SK-N-MC (cell line): Measurements from ENCODE around the gene PPP2R2B.

Experiments
- DNase-seq: peaks from one replicate; pipeline ENCODE4 v3.0.0-alpha.2; 2011; ENCODE audit warnings: low read depth, low spot score
- H3K27ac ChIP-seq: fragments of 200-600 bp; sonication (generic); 2 replicates; pipeline ENCODE4 v1.5.1; 2016; ENCODE audit warnings: mixed run types
- H3K36me3 ChIP-seq: fragments of 200-600 bp; sonication (generic); 2 replicates; pipeline ENCODE4 v1.6.1; 2017; ENCODE audit warnings: antibody characterized with exemption, low read length, mixed read lengths; ENCODE audit not compliant: insufficient read depth
- H3K4me3 ChIP-seq: fragments of 200-600 bp; sonication (generic); 2 replicates; pipeline ENCODE4 v1.5.1; 2016
- H3K9ac ChIP-seq: fragments of 200-600 bp; sonication (generic); 2 replicates; pipeline ENCODE4 v1.8.0; 2017; ENCODE audit warnings: mixed run types, mixed read lengths; ENCODE audit not compliant: insufficient read length
- H3K9me3 ChIP-seq: fragments of 200-600 bp; sonication (generic); 2 replicates; pipeline ENCODE4 v1.6.1; 2017; ENCODE audit warnings: low read depth, mild to moderate bottlenecking, antibody characterized with exemption, low read length, moderate library complexity, mixed read lengths
- EZH2 ChIP-seq: fragments of 200-600 bp; sonication (generic); IDR thresholded peaks from one replicate; pipeline ENCODE4 v1.6.1; 2017; ENCODE audit warnings: antibody characterized with exemption
- FOXP2 ChIP-seq: optimal IDR thresholded peaks from 2 replicates; pipeline ENCODE3; 2011; ENCODE audit warnings: mild to moderate bottlenecking, moderate library complexity; ENCODE audit not compliant: insufficient read depth; ENCODE audit errors: extremely low read length, control extremely low read depth
- POLR2AphosphoS5 ChIP-seq: IDR thresholded peaks from 2 replicates; pipeline ENCODE4 v1.6.1; 2012; ENCODE audit warnings: mild to moderate bottlenecking, low read depth, low read length, borderline replicate concordance

PPP2R2B gene

GRCh38 chr5:146877783-146878475 is 628 bp downstream of the PPP2R2B start:
- H3K4me3 ChIP-seq, result peak overlapping the region; percentile 42; the same call in 1 of the 2 replicates
- H3K27ac ChIP-seq, result no peak overlapping the region
- no peak for DNase-seq

GRCh38 chr5:146877178-146877681 is 1.3 kb downstream of the PPP2R2B start:
- no peak overlapping the region for H3K4me3 ChIP-seq
- H3K36me3 ChIP-seq, result no peaks in the 10 kb centered on the region
- no peak for DNase-seq
- no peak for TF ChIP-seq EZH2
- no peak for TF ChIP-seq FOXP2
- no peak for TF ChIP-seq POLR2AphosphoS5
- H3K9ac ChIP-seq, result no peak overlapping the region
- H3K27ac ChIP-seq, result no peak overlapping the region
- H3K9me3 ChIP-seq, result no peaks in the 10 kb centered on the region

More at GRCh38 chr5:146877783-146878475, 628 bp downstream of the PPP2R2B start:
- TF ChIP-seq EZH2 (peak; percentile 80), POLR2AphosphoS5 (no peak), FOXP2 (no peak)
- Histone ChIP-seq H3K9ac (no peak overlapping the region), H3K36me3 (no peaks in the 10 kb centered on the region), H3K9me3 (no peaks in the 10 kb centered on the region)

- Histone ChIP-seq H3K27ac (no peak overlapping the region), H3K9ac (no peak overlapping the region), H3K4me3 (no peak overlapping the region), H3K9me3 (no peaks in the 10 kb centered on the region), H3K36me3 (no peaks in the 10 kb centered on the region)
- TF ChIP-seq FOXP2 (no peak), EZH2 (no peak), POLR2AphosphoS5 (no peak)
- no peak for DNase-seq
These were observed 5.2 kb downstream of the PPP2R2B start for GRCh38 chr5:146873186-146873917.

- DNase-seq, result no peak
- Histone ChIP-seq H3K4me3 (no peak overlapping the region), H3K9ac (no peak overlapping the region), H3K9me3 (no peaks in the 10 kb centered on the region), H3K27ac (no peak overlapping the region), H3K36me3 (no peaks in the 10 kb centered on the region)
- TF ChIP-seq POLR2AphosphoS5 (no peak), FOXP2 (no peak), EZH2 (no peak)
These were observed 6.4 kb downstream of the PPP2R2B start for GRCh38 chr5:146872188-146872587.

GRCh38 chr5:146867996-146868708 is 10.4 kb downstream of the PPP2R2B start:
- no peak for DNase-seq
- TF ChIP-seq FOXP2 (no peak), POLR2AphosphoS5 (no peak), EZH2 (no peak)
- Histone ChIP-seq H3K9me3 (no peaks in the 10 kb centered on the region), H3K36me3 (no peaks in the 10 kb centered on the region), H3K27ac (no peak overlapping the region), H3K4me3 (no peak overlapping the region), H3K9ac (no peak overlapping the region)

GRCh38 chr5:146866263-146866662 is 12.3 kb downstream of the PPP2R2B start:
- TF ChIP-seq EZH2, result no peak
- TF ChIP-seq POLR2AphosphoS5, result no peak
- TF ChIP-seq FOXP2, result no peak
- Histone ChIP-seq H3K9ac (no peak overlapping the region), H3K27ac (no peak overlapping the region), H3K9me3 (no peaks in the 10 kb centered on the region), H3K4me3 (no peak overlapping the region), H3K36me3 (no peaks in the 10 kb centered on the region)
- DNase-seq, result no peak

- H3K27ac ChIP-seq, result no peak overlapping the region
- H3K4me3 ChIP-seq, result no peak overlapping the region
- no peaks in the 10 kb centered on the region for H3K36me3 ChIP-seq
- no peak for DNase-seq
- no peak overlapping the region for H3K9ac ChIP-seq
- TF ChIP-seq EZH2 (no peak), FOXP2 (no peak), POLR2AphosphoS5 (no peak)
- no peaks in the 10 kb centered on the region for H3K9me3 ChIP-seq
These were observed 15.9 kb downstream of the PPP2R2B start for GRCh38 chr5:146862641-146863040.
